GM13976 (cell line): ENCODE measurements around the gene ARID1A.

Experiments used
- DNase-seq: peaks from one replicate; pipeline ENCODE4 v3.0.0; 2012; ENCODE audit warnings: low spot score
- in situ Hi-C: fragments of 300-500 bp; cut with MboI; formaldehyde crosslinking; loops from one replicate; pipeline ENCODE4 v1.12.0; 2022; ENCODE audit warnings: low sequenced_read_pairs, mixed read lengths, inconsistent platforms; ENCODE audit not compliant: unreplicated experiment
- TF ChIP-seq, protein P1 (sequence below): IDR thresholded peaks from 2 replicates; pipeline ENCODE4 v1.5.1; 2012; ENCODE audit warnings: borderline replicate concordance, mild to moderate bottlenecking; ENCODE audit not compliant: insufficient read depth; ENCODE audit errors: extremely low read depth, missing control alignments, control extremely low read depth

ARID1A gene

DNA sequence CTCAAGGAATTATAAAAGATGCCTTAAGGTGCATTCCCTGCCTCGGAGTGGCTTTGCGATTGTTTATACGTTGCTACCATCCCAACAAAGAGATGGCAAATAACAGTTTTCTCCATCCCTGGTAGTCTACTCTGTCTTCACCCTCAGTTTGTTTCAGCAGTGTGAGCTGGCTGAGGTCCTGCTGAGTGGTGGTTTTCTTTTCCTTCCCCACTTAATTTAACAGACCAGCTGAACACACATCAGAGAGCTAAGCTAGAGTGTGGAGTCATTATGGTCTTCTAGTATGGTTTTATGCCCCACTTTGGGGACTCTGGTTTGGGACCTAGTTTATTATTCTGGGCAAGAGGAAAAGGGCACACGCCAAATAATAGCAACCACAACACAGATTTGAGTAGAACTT lies 94.1 kb downstream of the ARID1A start:
- no peak for DNase-seq
- in situ Hi-C loops, result loop anchor here (5.0 kb wide), 1 partner anchor 183 kb away; no protein-coding TSS in a partner anchor
- TF ChIP-seq, protein P1, sequence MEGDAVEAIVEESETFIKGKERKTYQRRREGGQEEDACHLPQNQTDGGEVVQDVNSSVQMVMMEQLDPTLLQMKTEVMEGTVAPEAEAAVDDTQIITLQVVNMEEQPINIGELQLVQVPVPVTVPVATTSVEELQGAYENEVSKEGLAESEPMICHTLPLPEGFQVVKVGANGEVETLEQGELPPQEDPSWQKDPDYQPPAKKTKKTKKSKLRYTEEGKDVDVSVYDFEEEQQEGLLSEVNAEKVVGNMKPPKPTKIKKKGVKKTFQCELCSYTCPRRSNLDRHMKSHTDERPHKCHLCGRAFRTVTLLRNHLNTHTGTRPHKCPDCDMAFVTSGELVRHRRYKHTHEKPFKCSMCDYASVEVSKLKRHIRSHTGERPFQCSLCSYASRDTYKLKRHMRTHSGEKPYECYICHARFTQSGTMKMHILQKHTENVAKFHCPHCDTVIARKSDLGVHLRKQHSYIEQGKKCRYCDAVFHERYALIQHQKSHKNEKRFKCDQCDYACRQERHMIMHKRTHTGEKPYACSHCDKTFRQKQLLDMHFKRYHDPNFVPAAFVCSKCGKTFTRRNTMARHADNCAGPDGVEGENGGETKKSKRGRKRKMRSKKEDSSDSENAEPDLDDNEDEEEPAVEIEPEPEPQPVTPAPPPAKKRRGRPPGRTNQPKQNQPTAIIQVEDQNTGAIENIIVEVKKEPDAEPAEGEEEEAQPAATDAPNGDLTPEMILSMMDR, result no peak

DNA sequence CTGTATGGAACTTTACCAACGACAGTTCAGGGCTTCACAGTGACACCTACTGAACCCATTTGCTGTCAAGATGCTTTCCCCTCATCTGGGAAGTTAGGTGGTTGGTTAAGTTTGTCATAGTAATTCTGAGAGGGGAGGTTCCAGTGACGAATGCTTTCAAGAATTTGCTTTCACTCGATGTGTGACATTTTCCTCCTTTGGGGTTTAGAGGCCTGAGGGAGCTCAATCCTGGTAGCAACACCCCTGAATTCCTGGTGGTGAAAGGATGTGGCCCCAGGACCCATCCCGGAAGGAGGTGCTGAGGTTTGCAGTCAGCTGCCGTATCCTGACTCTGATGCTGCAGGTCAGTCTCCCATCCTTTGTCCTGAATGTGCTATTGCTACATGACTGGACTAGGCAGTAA lies 94.7 kb downstream of the ARID1A start:
- TF ChIP-seq, protein P1, result no peak
- in situ Hi-C loops, result no loop called here
- DNase-seq, result peak; percentile 70

DNA sequence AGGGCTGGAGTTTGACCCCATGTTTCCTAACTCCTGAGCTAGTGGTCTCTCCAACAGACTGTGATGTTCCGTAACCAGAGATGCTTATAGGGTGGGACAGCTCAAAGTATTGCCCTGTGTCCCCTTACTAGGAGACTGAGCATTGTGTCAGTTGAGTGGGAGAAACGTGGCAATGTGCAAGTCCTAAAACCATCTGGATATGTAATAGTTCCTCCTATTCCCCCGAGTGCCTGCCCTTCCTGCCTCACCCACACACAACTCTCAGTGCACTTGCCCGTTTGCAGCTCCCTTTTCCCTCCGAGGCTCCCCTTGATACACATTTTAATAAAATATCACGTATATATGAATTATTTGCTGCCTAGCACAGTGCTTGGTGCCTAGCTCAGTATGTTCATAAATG lies 95.3 kb downstream of the ARID1A start:
- TF ChIP-seq, protein P1, result no peak
- no peak for DNase-seq
- in situ Hi-C loops, result no loop called here

DNA sequence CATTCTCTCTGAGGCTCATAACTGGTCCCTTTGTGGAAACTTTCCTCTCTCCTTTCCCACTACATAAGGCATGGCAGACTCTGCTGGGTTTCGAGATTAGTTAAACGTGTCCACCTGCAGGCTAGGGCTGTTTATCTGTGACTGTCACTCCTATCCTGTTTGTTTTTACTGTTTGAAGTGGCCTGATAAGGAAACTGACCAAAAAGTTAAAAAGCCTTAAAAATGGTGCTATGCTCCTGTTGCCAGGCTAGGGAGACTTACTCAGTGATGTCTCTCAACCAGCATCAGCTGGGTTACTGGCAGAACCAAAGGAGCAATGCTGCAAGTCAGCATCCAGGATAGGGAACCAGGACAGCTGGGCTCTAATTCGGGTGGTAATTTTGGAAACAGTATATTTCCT lies 95.8 kb downstream of the ARID1A start:
- TF ChIP-seq, protein P1, result no peak
- in situ Hi-C loops, result no loop called here
- no peak for DNase-seq

DNA sequence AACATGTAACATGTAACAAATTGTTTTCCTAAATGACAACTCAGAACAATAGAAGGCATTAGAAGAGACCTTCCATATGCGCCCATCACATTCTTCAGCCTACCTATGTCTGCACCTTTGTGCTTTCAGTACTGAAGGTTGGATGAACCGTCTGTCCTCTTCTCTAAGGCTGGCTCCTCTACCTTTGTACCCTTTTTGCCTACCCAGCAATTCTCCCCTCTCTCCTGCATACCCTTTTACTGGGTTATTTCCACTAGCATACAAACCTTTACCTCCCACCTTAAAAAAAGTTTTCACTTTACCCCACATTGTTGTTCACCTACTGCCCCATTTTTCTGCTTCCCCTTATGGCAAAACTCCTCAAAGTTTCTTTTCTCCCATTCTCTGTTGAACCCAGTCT lies 97.1 kb downstream of the ARID1A start:
- DNase-seq, result no peak
- in situ Hi-C loops, result no loop called here
- TF ChIP-seq, protein P1, result no peak

DNA sequence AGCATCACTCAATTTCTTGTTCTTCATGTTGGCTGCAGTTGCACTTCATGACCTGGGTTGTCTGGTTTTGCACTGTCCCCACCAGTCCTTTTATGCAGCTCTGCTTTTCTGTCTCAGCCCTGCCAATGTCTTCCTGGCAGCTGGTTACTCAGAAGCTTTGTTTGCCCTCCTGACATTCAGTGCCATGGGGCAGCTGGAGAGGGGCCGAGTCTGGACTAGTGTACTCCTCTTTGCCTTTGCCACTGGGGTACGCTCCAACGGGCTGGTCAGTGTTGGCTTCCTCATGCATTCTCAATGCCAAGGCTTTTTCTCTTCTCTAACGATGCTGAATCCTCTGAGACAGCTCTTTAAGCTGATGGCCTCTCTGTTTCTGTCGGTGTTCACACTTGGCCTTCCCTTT lies 98.6 kb downstream of the ARID1A start:
- TF ChIP-seq, protein P1, result no peak
- in situ Hi-C loops, result no loop called here
- no peak for DNase-seq

DNA sequence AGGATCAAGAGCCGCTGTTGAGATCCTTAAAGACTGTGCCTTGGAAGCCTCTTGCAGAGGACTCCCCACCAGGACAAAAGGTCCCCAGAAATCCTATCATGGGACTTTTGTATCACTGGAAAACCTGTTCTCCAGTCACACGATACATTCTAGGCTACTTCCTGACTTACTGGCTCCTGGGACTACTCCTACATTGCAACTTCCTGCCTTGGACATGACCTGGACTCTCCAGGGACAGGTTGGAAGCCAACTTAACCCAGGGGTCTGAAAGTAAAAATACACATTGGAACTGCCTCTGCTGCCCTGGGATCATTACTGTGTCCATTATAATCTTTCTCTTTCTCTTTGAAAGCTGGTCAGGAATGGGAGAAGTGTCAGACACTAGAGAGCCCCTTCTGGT lies 101.8 kb downstream of the ARID1A start:
- DNase-seq, result no peak
- TF ChIP-seq, protein P1, result no peak
- in situ Hi-C loops, result no loop called here
